ENCODE measurements around the gene PPP1R36.

Gene PPP1R36, protein sequence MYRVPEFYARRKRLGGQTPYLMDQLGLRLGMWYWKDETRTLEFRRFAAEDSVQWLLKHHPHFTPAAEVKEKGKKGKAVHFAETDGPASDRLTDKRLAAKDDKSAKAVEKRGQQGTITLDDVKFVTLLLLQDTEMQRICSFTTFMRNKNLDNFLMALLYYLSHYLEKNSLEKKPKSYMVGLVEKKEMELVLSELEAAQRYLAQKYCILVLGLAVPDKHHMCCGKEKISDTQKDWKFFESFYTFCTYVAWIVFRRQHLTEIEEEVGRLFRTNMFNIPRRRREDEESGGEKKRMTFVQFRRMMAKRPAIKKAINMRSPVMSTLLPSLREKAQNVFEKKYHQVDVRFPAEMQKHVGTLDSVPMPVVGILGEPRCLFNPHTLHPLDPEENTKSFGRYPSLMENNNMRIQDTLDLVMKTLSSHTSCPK

DNA sequence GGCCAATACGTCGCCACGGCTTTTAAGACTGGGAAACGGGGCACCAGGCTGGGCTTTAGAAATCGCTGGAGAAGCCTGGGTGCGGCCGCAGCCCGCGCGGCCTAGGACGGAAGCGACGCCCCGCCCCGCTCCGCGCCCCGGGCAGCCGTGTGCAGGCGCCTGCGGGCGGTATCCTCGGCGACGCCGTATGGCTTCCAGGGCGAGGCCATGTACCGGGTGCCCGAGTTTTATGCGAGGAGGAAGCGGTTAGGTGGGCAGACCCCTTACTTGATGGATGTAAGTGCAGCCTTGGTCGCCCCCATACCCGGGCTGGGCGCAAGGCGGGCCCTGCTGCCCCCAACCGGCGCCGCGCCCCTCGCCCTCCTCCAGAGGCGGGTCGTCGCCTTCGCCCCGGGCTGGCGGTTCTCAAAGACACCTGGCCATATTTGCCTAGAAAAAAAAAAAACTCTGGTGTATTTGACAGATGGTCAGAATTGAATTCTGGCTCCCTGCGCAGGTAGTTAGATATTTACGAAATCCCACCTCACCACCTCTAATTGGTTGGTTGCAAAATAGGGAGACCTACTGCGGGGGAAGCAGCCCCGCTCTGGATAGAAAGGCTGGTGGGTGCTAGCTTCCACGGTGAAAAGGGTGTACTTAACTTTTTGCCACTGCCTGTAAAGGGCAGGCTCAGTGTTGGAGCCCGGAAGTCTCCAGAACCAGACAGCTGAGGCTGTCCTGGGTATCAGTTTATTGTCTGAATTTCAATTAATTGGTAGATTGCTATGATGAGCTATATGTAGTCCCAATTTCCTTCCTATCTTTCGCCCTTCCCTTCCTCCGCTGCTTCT, at the start of gene PPP1R36:
PPP1R36 (plus strand) TSS at position 171 of the 830 bp plus-strand sequence; CDS start at position 208, 37 bp downstream.
- Histone ChIP-seq H3K9ac (ENCODE audit: low read depth, low read length) (peak within 1 kb of the TSS; percentile 0; the same call in 1 of the 2 replicates), H3K9me3 (ENCODE audit: control insufficient read depth, insufficient read depth, low read length) (no peaks in the 10 kb centered on the region), H3K4me3 (ENCODE audit: low read depth, low read length) (peak within 1 kb of the TSS; percentile 60), H3K36me3 (ENCODE audit: control insufficient read depth, insufficient read depth, low read length) (no peaks in the 10 kb centered on the region), H3K4me1 (ENCODE audit: control insufficient read depth, insufficient read depth, low read length) (peaks cover 22% of the 10 kb centered on the region), H3K27me3 (ENCODE audit: control insufficient read depth, insufficient read depth, low read length) (peaks cover 27% of the 10 kb centered on the region), H3K27ac (ENCODE audit: low read depth, low read length) (no peak within 1 kb of the TSS)

GRCh38 chr14:64500088-64500487, 49.7 kb upstream of the PPP1R36 start:
- H3K9me3 ChIP-seq (ENCODE audit: control insufficient read depth, insufficient read depth, low read length), result no peaks in the 10 kb centered on the region
- H3K4me3 ChIP-seq (ENCODE audit: low read depth, low read length), result no peak overlapping the region
- H3K27me3 ChIP-seq (ENCODE audit: control insufficient read depth, insufficient read depth, low read length), result no peaks in the 10 kb centered on the region
- H3K9ac ChIP-seq (ENCODE audit: low read depth, low read length), result no peak overlapping the region
- H3K4me1 ChIP-seq (ENCODE audit: control insufficient read depth, insufficient read depth, low read length), result peaks cover 15% of the 10 kb centered on the region
- peaks cover 17% of the 10 kb centered on the region for H3K36me3 ChIP-seq (ENCODE audit: control insufficient read depth, insufficient read depth, low read length)
- H3K27ac ChIP-seq (ENCODE audit: low read depth, low read length), result no peak overlapping the region

GRCh38 chr14:64501411-64502171, 48.2 kb upstream of the PPP1R36 start:
- H3K4me1 ChIP-seq (ENCODE audit: control insufficient read depth, insufficient read depth, low read length), result peaks cover 20% of the 10 kb centered on the region
- H3K9ac ChIP-seq (ENCODE audit: low read depth, low read length), result no peak overlapping the region
- H3K9me3 ChIP-seq (ENCODE audit: control insufficient read depth, insufficient read depth, low read length), result no peaks in the 10 kb centered on the region
- H3K36me3 ChIP-seq (ENCODE audit: control insufficient read depth, insufficient read depth, low read length), result peaks cover 14% of the 10 kb centered on the region
- peak overlapping the region; percentile 47 for H3K27ac ChIP-seq (ENCODE audit: low read depth, low read length)
- H3K27me3 ChIP-seq (ENCODE audit: control insufficient read depth, insufficient read depth, low read length), result no peaks in the 10 kb centered on the region
- H3K4me3 ChIP-seq (ENCODE audit: low read depth, low read length), result 0 out of 2 replicates have a peak overlapping the region, but pooled peaks have one; percentile 87

- Histone ChIP-seq H3K27ac (ENCODE audit: low read depth, low read length) (no peak overlapping the region), H3K9ac (ENCODE audit: low read depth, low read length) (peak overlapping the region; percentile 96; the same call in 1 of the 2 replicates), H3K4me3 (ENCODE audit: low read depth, low read length) (peak overlapping the region; percentile 87), H3K27me3 (ENCODE audit: control insufficient read depth, insufficient read depth, low read length) (no peaks in the 10 kb centered on the region), H3K9me3 (ENCODE audit: control insufficient read depth, insufficient read depth, low read length) (no peaks in the 10 kb centered on the region), H3K36me3 (ENCODE audit: control insufficient read depth, insufficient read depth, low read length) (peaks cover 14% of the 10 kb centered on the region), H3K4me1 (ENCODE audit: control insufficient read depth, insufficient read depth, low read length) (peaks cover 27% of the 10 kb centered on the region)
Measured at GRCh38 chr14:64502456-64502855, 47.3 kb upstream of the PPP1R36 start.

DNA sequence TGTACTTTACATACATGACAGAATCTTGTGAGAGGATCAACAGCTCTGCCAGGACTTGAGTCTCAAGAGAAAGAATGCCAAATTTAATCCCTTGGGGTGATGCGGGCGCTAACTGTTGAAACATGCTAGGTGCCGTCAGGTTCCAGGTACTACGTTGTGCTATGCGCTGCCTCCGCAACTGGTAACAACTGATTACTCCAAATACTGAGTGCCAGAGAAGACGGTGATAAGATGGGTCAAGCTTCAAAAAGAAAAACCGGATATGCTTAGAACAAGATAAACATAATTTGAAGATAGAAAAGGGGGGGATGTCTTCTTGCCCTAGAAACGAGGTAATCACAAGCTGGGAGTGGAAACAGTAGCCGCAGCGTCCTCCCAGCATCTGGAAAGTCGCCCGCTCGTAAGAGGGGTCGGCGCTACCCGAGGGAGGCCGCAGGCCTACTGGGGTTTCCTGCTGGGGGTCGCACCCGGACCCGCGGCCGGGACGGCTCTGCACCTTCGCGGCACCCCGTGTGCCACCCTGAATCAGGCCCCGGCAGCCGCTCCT, 46.8 kb upstream of the PPP1R36 start:
- H3K36me3 ChIP-seq (ENCODE audit: control insufficient read depth, insufficient read depth, low read length), result peaks cover 9% of the 10 kb centered on the region
- no peaks in the 10 kb centered on the region for H3K27me3 ChIP-seq (ENCODE audit: control insufficient read depth, insufficient read depth, low read length)
- H3K9ac ChIP-seq (ENCODE audit: low read depth, low read length), result peak overlapping the region; percentile 96
- peaks cover 32% of the 10 kb centered on the region for H3K4me1 ChIP-seq (ENCODE audit: control insufficient read depth, insufficient read depth, low read length)
- H3K9me3 ChIP-seq (ENCODE audit: control insufficient read depth, insufficient read depth, low read length), result no peaks in the 10 kb centered on the region
- H3K27ac ChIP-seq (ENCODE audit: low read depth, low read length), result peak overlapping the region; percentile 100
- peak overlapping the region; percentile 87 for H3K4me3 ChIP-seq (ENCODE audit: low read depth, low read length)

GRCh38 chr14:64503434-64504309, 46.1 kb upstream of the PPP1R36 start, which contains the start of gene ZBTB25:
TSS of gene ZBTB25 (minus strand) at chr14:64503838. CDS start at chr14:64490533, 13,305 bp downstream.
- Histone ChIP-seq H3K27me3 (ENCODE audit: control insufficient read depth, insufficient read depth, low read length) (no peaks in the 10 kb centered on the region), H3K4me1 (ENCODE audit: control insufficient read depth, insufficient read depth, low read length) (peaks cover 39% of the 10 kb centered on the region), H3K36me3 (ENCODE audit: control insufficient read depth, insufficient read depth, low read length) (peaks cover 8% of the 10 kb centered on the region), H3K4me3 (ENCODE audit: low read depth, low read length) (peak within 1 kb of the TSS; percentile 87), H3K9me3 (ENCODE audit: control insufficient read depth, insufficient read depth, low read length) (no peaks in the 10 kb centered on the region), H3K9ac (ENCODE audit: low read depth, low read length) (peak within 1 kb of the TSS; percentile 96), H3K27ac (ENCODE audit: low read depth, low read length) (peak within 1 kb of the TSS; percentile 100)

DNA sequence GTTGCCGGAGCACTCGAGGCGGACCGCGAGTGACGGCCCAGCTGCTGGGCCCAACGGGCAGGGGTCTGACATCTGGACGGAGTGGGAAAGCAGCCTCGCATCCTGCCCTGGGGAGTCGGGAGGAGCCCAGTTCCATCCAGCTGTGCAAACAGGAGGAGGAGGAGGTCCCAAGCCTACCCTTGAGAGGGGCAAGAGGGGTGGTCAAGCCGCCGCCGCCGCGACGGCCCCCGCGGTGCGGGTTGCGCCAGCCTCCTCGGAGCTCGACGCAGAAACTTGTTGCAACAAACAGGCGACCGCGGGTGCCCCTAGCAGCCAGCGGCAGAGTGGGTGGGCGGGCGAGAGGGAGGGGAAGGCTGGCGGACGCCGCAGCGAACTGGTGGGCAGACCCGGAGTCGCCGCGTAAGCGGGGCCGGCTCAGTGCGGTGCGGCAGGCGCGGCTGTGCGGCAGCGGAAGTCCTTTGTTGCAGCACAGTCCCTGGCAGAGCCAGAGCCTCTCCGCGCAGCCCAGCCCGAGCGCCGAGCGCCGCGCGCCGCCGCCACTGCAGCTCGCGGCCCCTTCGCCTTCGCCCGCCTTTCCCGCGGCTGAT, 45.4 kb upstream of the PPP1R36 start, which contains the start of gene ZBTB1:
ZBTB1 (plus strand) TSS at position 461 of the 587 bp plus-strand sequence. CDS start 16,735 bp downstream, outside the sequence.
- Histone ChIP-seq H3K27ac (ENCODE audit: low read depth, low read length) (peak within 1 kb of the TSS; percentile 100), H3K4me1 (ENCODE audit: control insufficient read depth, insufficient read depth, low read length) (peaks cover 46% of the 10 kb centered on the region)

DNA sequence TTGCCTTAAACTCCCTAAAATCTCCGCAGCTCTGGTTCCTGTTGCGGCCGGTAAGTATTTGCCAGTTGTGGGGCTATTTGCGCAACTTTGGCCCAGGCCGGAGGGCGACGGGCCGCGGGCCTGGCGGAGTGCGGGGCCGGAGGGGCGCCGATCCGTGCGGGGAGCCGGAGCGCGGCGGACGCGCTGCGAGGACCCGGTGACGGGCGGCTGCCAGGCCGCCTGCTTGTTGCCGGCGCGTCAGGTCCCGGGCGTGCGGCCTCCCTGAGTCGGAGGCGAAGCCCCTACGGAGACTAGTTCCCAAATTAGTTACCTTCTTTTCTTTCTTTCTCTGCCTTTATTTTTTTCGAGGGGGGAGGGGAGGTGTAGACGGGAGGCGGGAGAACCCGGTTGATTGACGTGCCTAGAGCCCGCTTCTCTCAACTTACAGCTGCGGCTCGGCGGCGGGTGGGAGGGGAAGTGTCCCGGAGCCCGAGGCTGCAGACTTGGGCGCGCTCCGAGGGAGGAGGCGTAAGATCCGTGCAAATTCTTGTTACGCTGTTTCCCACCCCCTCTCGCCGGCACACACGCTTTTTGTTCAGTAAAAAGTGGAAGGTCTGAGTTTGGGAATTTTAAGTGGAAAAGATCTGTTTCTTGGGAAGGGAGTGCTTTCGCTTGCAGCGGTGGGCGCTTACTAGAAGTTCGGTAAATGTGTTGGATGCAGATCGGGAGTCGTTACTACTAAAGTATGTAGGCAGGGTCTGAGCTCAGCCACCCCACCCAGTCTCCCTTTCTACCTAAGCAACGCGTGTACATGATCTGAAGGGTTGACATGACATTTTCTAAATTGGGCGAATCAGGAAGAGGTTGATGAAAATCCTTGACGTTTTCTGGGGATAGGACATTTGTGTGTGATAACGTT, 44.6 kb upstream of the PPP1R36 start:
- Histone ChIP-seq H3K27me3 (ENCODE audit: control insufficient read depth, insufficient read depth, low read length) (no peaks in the 10 kb centered on the region), H3K27ac (ENCODE audit: low read depth, low read length) (peak overlapping the region; percentile 100), H3K4me3 (ENCODE audit: low read depth, low read length) (peak overlapping the region; percentile 87), H3K4me1 (ENCODE audit: control insufficient read depth, insufficient read depth, low read length) (peaks cover 47% of the 10 kb centered on the region), H3K36me3 (ENCODE audit: control insufficient read depth, insufficient read depth, low read length) (peaks cover 3% of the 10 kb centered on the region; the same call in 1 of the 2 replicates), H3K9ac (ENCODE audit: low read depth, low read length) (peak overlapping the region; percentile 96), H3K9me3 (ENCODE audit: control insufficient read depth, insufficient read depth, low read length) (no peaks in the 10 kb centered on the region)

More for the DNA sequence above, 45.4 kb upstream of the PPP1R36 start, which contains the start of gene ZBTB1:
- peak within 1 kb of the TSS; percentile 96 for H3K9ac ChIP-seq (ENCODE audit: low read depth, low read length)
- no peaks in the 10 kb centered on the region for H3K27me3 ChIP-seq (ENCODE audit: control insufficient read depth, insufficient read depth, low read length)
- H3K36me3 ChIP-seq (ENCODE audit: control insufficient read depth, insufficient read depth, low read length), result peaks cover 3% of the 10 kb centered on the region; the same call in 1 of the 2 replicates
- peak within 1 kb of the TSS; percentile 87 for H3K4me3 ChIP-seq (ENCODE audit: low read depth, low read length)
- no peaks in the 10 kb centered on the region for H3K9me3 ChIP-seq (ENCODE audit: control insufficient read depth, insufficient read depth, low read length)

All from HUES48 (cell line).